Smooth muscle cell (in vitro differentiated cells): ENCODE results near the gene ZNF618. TPM values are rescaled to one million over a fixed set of nuclear protein-coding genes. Genes with fewer than 3 reads are reported as not detected.

ENCODE experiments used
- DNase-seq: peaks from one replicate; lab custom pipeline; 2025; ENCODE audit not compliant: unreplicated experiment; lab: John Stamatoyannopoulos, UW
- H2AFZ ChIP-seq: fragments of 200-600 bp; sonication (generic); 2 replicates; pipeline ENCODE4 v1.6.0; 2016; ENCODE audit warnings: antibody characterized with exemption, low read depth, mild to moderate bottlenecking
- H3F3A ChIP-seq: fragments of 200-600 bp; sonication (generic); 2 replicates; pipeline ENCODE4 v1.6.0; 2017; ENCODE audit warnings: antibody characterized with exemption, low read depth
- H3K27ac ChIP-seq: fragments of 200-600 bp; sonication (generic); 2 replicates; pipeline ENCODE4 v1.5.1; 2016; ENCODE audit warnings: low read depth, mild to moderate bottlenecking
- H3K27me3 ChIP-seq: fragments of 200-600 bp; sonication (generic); 2 replicates; pipeline ENCODE4 v1.6.1; 2016; ENCODE audit warnings: low read depth, mild to moderate bottlenecking
- H3K36me3 ChIP-seq: fragments of 200-600 bp; sonication (generic); 2 replicates; pipeline ENCODE4 v1.5.1; 2016; ENCODE audit warnings: low read depth
- H3K4me1 ChIP-seq: fragments of 200-600 bp; sonication (generic); 2 replicates; pipeline ENCODE4 v1.5.1; 2016; ENCODE audit warnings: low read depth
- H3K4me2 ChIP-seq: fragments of 200-600 bp; sonication (generic); 2 replicates; pipeline ENCODE4 v1.6.0; 2016; ENCODE audit warnings: mild to moderate bottlenecking
- H3K4me3 ChIP-seq: fragments of 200-600 bp; sonication (generic); 2 replicates; pipeline ENCODE4 v1.5.1; 2016; ENCODE audit warnings: mild to moderate bottlenecking
- H3K79me2 ChIP-seq: fragments of 200-600 bp; sonication (generic); 2 replicates; pipeline ENCODE4 v1.6.0; 2016; ENCODE audit warnings: low read depth, mild to moderate bottlenecking
- H3K9ac ChIP-seq: fragments of 200-600 bp; sonication (generic); 2 replicates; pipeline ENCODE4 v1.6.0; 2016; ENCODE audit warnings: low read depth
- H3K9me3 ChIP-seq: fragments of 200-600 bp; sonication (generic); replicated peaks from 2 replicates; pipeline ENCODE4 v1.5.1; 2016; ENCODE audit warnings: low read depth
- H4K20me1 ChIP-seq: fragments of 200-600 bp; sonication (generic); 2 replicates; pipeline ENCODE4 v1.6.0; 2016; ENCODE audit warnings: low read depth
- CTCF ChIP-seq: fragments of 200-600 bp; sonication (generic); IDR thresholded peaks from 2 replicates; pipeline ENCODE4 v1.5.1; 2017; ENCODE audit warnings: borderline replicate concordance, mild to moderate bottlenecking, antibody characterized with exemption; ENCODE audit not compliant: insufficient read depth, poor library complexity, severe bottlenecking
- WGBS: methylation state at CpG from one replicate; pipeline ENCODE4 v1.1.7; 2016; ENCODE audit warnings: low lambda C conversion rate; 5-methylcytosine and 5-hydroxymethylcytosine counted together
- polyA plus RNA-seq: library from polyadenylated mRNA; unstranded; fragments of >200 nt; fragmentation: Nextera tagmentation; extraction: Ambion mirVana; gene quantifications from 2 replicates; pipeline ENCODE4 v1.2.1, GENCODE V29; 2016
- total RNA-seq: library from RNA; depleted of rRNA; stranded (reverse); fragments of >200 nt; gene quantifications from 2 replicates; pipeline ENCODE4 v1.2.3, GENCODE V29; 2014

ZNF618 gene
- total and polyA plus RNA-seq, 2 experiments from 2014 or later: 9.9 to 19.5 TPM

GRCh38 chr9:113943112-113944009, 67.3 kb downstream of the ZNF618 start:
- Histone ChIP-seq H3K4me1 (peaks cover 4% of the 10 kb centered on the region), H3K9ac (no peak overlapping the region), H3K27me3 (no peaks in the 10 kb centered on the region), H3K36me3 (no peaks in the 10 kb centered on the region), H3K4me3 (no peak overlapping the region), H3F3A (no peaks in the 10 kb centered on the region), H3K27ac (no peak overlapping the region), H3K9me3 (no peaks in the 10 kb centered on the region), H2AFZ (no peak overlapping the region), H3K4me2 (no peak overlapping the region), H3K79me2 (peaks cover 52% of the 10 kb centered on the region), H4K20me1 (peaks cover 97% of the 10 kb centered on the region)
- 93% methylated on average over 13 of the region's 13 CpGs for WGBS
- DNase-seq: no peak
- no peak for TF ChIP-seq CTCF

DNA sequence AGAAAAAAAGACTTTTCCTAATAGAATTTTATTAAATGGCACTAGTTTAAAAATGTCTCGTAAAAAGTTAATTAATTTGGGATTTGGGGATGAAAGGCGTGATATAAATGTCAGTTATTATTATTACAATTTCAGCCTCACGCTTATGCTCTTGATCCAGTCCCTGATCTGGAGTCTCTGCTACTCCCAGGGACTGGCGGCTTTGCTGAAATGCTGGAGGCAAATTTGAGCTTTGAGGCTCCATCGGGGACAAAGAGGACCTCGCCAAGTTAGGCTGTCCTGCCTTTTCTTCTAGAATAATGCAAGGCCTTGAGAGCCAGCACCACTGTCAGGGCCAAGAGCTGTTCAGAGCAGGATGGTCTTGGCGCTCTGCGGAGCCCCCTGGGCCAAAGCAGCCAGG, 69.7 kb downstream of the ZNF618 start:
- no peak overlapping the region for H3K4me3 ChIP-seq
- no peaks in the 10 kb centered on the region for H3K36me3 ChIP-seq
- no peak overlapping the region for H2AFZ ChIP-seq
- no peak overlapping the region for H3K27ac ChIP-seq
- H3K9me3 ChIP-seq: no peaks in the 10 kb centered on the region
- H4K20me1 ChIP-seq: peaks cover 99% of the 10 kb centered on the region
- H3K79me2 ChIP-seq: peaks cover 30% of the 10 kb centered on the region
- H3K4me2 ChIP-seq: no peak overlapping the region
- 98% methylated on average over 8 of the region's 8 CpGs for WGBS
- peaks cover 4% of the 10 kb centered on the region for H3K4me1 ChIP-seq
- no peaks in the 10 kb centered on the region for H3F3A ChIP-seq
- DNase-seq: no peak
- no peak for TF ChIP-seq CTCF
- H3K9ac ChIP-seq: no peak overlapping the region
- H3K27me3 ChIP-seq: no peaks in the 10 kb centered on the region

GRCh38 chr9:113946496-113947115, 70.5 kb downstream of the ZNF618 start:
- Histone ChIP-seq H3K9me3 (no peaks in the 10 kb centered on the region), H3K4me2 (no peak overlapping the region), H2AFZ (no peak overlapping the region), H4K20me1 (peaks cover 95% of the 10 kb centered on the region), H3K79me2 (peaks cover 23% of the 10 kb centered on the region), H3K4me3 (no peak overlapping the region), H3K36me3 (no peaks in the 10 kb centered on the region), H3F3A (no peaks in the 10 kb centered on the region), H3K4me1 (no peaks in the 10 kb centered on the region), H3K27ac (no peak overlapping the region), H3K9ac (no peak overlapping the region), H3K27me3 (no peaks in the 10 kb centered on the region)
- WGBS: 96% methylated on average over 11 of the region's 11 CpGs
- no peak for TF ChIP-seq CTCF
- no peak for DNase-seq
